ENCODE measurements around the gene EIF2A.
"Not testable (repeated sequence)": the region's sequence is repeated elsewhere in the genome, so short reads cannot be mapped to it uniquely, and the experiment has no call there.

Gene EIF2A

GRCh38 chr3:150583028-150583427, 36.4 kb downstream of the EIF2A start:
- ChIA-PET POLR2A (no interaction called here), CTCF (interaction anchor here (1.0 to 1.5 kb wide), 2 partner anchors 28 to 87 kb away, joined by 3 read pairs; no protein-coding TSS in a partner anchor)
- no peak for TF ChIP-seq CTCF (IDR thresholded peaks at IDR 0.05; ENCODE audit: insufficient read depth, low read length, missing control alignments)
- H3K4me3 ChIP-seq (ENCODE audit: low read depth, low read length), result no peak overlapping the region
- DNase-seq (ENCODE audit: low read depth, low spot score), result no peak

GRCh38 chr3:150588027-150588830, 41.6 kb downstream of the EIF2A start:
- no peak overlapping the region for H3K4me3 ChIP-seq (ENCODE audit: low read depth, low read length)
- no peak for DNase-seq (ENCODE audit: low read depth, low spot score)
- POLR2A ChIA-PET, result interaction anchor here (0.8 to 1.7 kb wide), 2 partner anchors 42 to 90 kb away, joined by 3 to 4 read pairs; partner anchors contain the start of genes EIF2A and SERP1
- CTCF ChIA-PET, result interaction anchor here (1.2 kb wide), 1 partner anchor 11 kb away, joined by 3 read pairs; no protein-coding TSS in a partner anchor
- TF ChIP-seq CTCF (IDR thresholded peaks at IDR 0.05; ENCODE audit: insufficient read depth, low read length, missing control alignments), result no peak

GRCh38 chr3:150589759-150590158, 43.2 kb downstream of the EIF2A start:
- no peak for DNase-seq (ENCODE audit: low read depth, low spot score)
- no peak overlapping the region for H3K4me3 ChIP-seq (ENCODE audit: low read depth, low read length)
- ChIA-PET POLR2A (no interaction called here), CTCF (interaction anchor here (0.7 to 1.7 kb wide), 3 partner anchors 9 to 131 kb away, joined by 3 to 5 read pairs (median 5); no protein-coding TSS in a partner anchor)
- no peak for TF ChIP-seq CTCF (IDR thresholded peaks at IDR 0.05; ENCODE audit: insufficient read depth, low read length, missing control alignments)

- TF ChIP-seq CTCF (IDR thresholded peaks at IDR 0.05; ENCODE audit: insufficient read depth, low read length, missing control alignments), result no peak
- POLR2A ChIA-PET, result no interaction called here
Observed at GRCh38 chr3:150594150-150594549, 47.6 kb downstream of the EIF2A start.

GRCh38 chr3:150597646-150598045, 51.1 kb downstream of the EIF2A start:
- no peak for TF ChIP-seq CTCF (IDR thresholded peaks at IDR 0.05; ENCODE audit: insufficient read depth, low read length, missing control alignments)
- CTCF ChIA-PET, result interaction anchor here (1.5 kb wide), 1 partner anchor 13 kb away, joined by 3 read pairs; no protein-coding TSS in a partner anchor
- no peak for DNase-seq (ENCODE audit: low read depth, low spot score)
- no peak overlapping the region for H3K4me3 ChIP-seq (ENCODE audit: low read depth, low read length)
- POLR2A ChIA-PET, result no interaction called here

More at GRCh38 chr3:150594150-150594549, 47.6 kb downstream of the EIF2A start:
- CTCF ChIA-PET, result interaction anchor here (1.2 kb wide), 1 partner anchor 9 kb away, joined by 3 read pairs; the partner anchor contains the start of gene SELENOT
- DNase-seq (ENCODE audit: low read depth, low spot score), result no peak
- H3K4me3 ChIP-seq (ENCODE audit: low read depth, low read length), result no peak overlapping the region

- no peak for TF ChIP-seq CTCF (IDR thresholded peaks at IDR 0.05; ENCODE audit: insufficient read depth, low read length, missing control alignments)
- ChIA-PET POLR2A (interaction anchor here (0.7 to 1.1 kb wide), 2 partner anchors 53 to 520 kb away, joined by 3 to 4 read pairs; partner anchors contain the start of genes EIF2A and SERP1), CTCF (no interaction called here)
- no peak for DNase-seq (ENCODE audit: low read depth, low spot score)
- no peak overlapping the region for H3K4me3 ChIP-seq (ENCODE audit: low read depth, low read length)
Observed at GRCh38 chr3:150599611-150600297, 53.2 kb downstream of the EIF2A start.

GRCh38 chr3:150600647-150601530, 54.3 kb downstream of the EIF2A start:
- POLR2A ChIA-PET; CTCF ChIA-PET; DNase-seq (ENCODE audit: low read depth, low spot score); H3K4me3 ChIP-seq (ENCODE audit: low read depth, low read length): not testable (repeated sequence)
